Measurements from ENCODE around the gene AGBL5.

The AGBL5 gene

GRCh38 chr2:27054721-27055120 is 3.3 kb downstream of the AGBL5 start:
- no peaks in the 10 kb centered on the region for H3K36me3 ChIP-seq (replicated peaks; ENCODE audit: insufficient read depth, low read length)
- H2AFZ ChIP-seq (ENCODE audit: low read length): no peak overlapping the region
- TF ChIP-seq EZH2phosphoT487 (IDR thresholded peaks at IDR 0.05; ENCODE audit: low read length) (no peak), EZH2 (optimal IDR thresholded peaks at IDR 0.05; ENCODE audit: low read depth, low read length) (no peak), CTCF (IDR thresholded peaks at IDR 0.05; ENCODE audit: low read length) (no peak)

GRCh38 chr2:27057184-27057583 is 5.7 kb downstream of the AGBL5 start:
- H3K36me3 ChIP-seq (replicated peaks; ENCODE audit: insufficient read depth, low read length): no peaks in the 10 kb centered on the region
- H3K9me3 ChIP-seq (replicated peaks; ENCODE audit: insufficient read depth, low read length): no peaks in the 10 kb centered on the region
- H3K27me3 ChIP-seq (replicated peaks; ENCODE audit: insufficient read depth, low read length): no peaks in the 10 kb centered on the region
- no peak overlapping the region for H3K4me2 ChIP-seq (ENCODE audit: low read depth, low read length)
- H3K79me2 ChIP-seq (ENCODE audit: low read length): no peaks in the 10 kb centered on the region
- 0 out of 2 replicates have a peak, but pooled peaks cover 7% of the 10 kb centered on the region for H3K4me1 ChIP-seq (ENCODE audit: low read length)
- H3K4me3 ChIP-seq (ENCODE audit: low read length): no peak overlapping the region
- no peak overlapping the region for H3K9ac ChIP-seq (ENCODE audit: low read length)
- H4K20me1 ChIP-seq (ENCODE audit: insufficient read depth, low read length): no peaks in the 10 kb centered on the region
- no peaks in the 10 kb centered on the region for H3K9me2 ChIP-seq (replicated peaks; ENCODE audit: insufficient read depth, low read length)
- H3K27ac ChIP-seq (ENCODE audit: low read length): no peak overlapping the region
- no peaks in the 10 kb centered on the region for H3F3A ChIP-seq (ENCODE audit: insufficient read depth, low read length)
- DNase-seq: no peak
- no peak overlapping the region for H2AFZ ChIP-seq (ENCODE audit: low read length)
- TF ChIP-seq EZH2 (optimal IDR thresholded peaks at IDR 0.05; ENCODE audit: low read depth, low read length) (no peak), EZH2phosphoT487 (IDR thresholded peaks at IDR 0.05; ENCODE audit: low read length) (no peak), CTCF (IDR thresholded peaks at IDR 0.05; ENCODE audit: low read length) (no peak)

More at GRCh38 chr2:27054721-27055120, 3.3 kb downstream of the AGBL5 start:
- H3K27ac ChIP-seq (ENCODE audit: low read length): no peak overlapping the region
- no peaks in the 10 kb centered on the region for H3K9me3 ChIP-seq (replicated peaks; ENCODE audit: insufficient read depth, low read length)
- H3K4me3 ChIP-seq (ENCODE audit: low read length): no peak overlapping the region
- H3K27me3 ChIP-seq (replicated peaks; ENCODE audit: insufficient read depth, low read length): no peaks in the 10 kb centered on the region
- DNase-seq: no peak
- no peaks in the 10 kb centered on the region for H4K20me1 ChIP-seq (ENCODE audit: insufficient read depth, low read length)
- H3K9me2 ChIP-seq (replicated peaks; ENCODE audit: insufficient read depth, low read length): no peaks in the 10 kb centered on the region
- H3K79me2 ChIP-seq (ENCODE audit: low read length): no peaks in the 10 kb centered on the region
- H3K4me1 ChIP-seq (ENCODE audit: low read length): 0 out of 2 replicates have a peak, but pooled peaks cover 7% of the 10 kb centered on the region
- H3F3A ChIP-seq (ENCODE audit: insufficient read depth, low read length): peaks cover 16% of the 10 kb centered on the region
- H3K9ac ChIP-seq (ENCODE audit: low read length): no peak overlapping the region
- no peak overlapping the region for H3K4me2 ChIP-seq (ENCODE audit: low read depth, low read length)

- Histone ChIP-seq H3K27me3 (replicated peaks; ENCODE audit: insufficient read depth, low read length) (no peaks in the 10 kb centered on the region), H3K9ac (ENCODE audit: low read length) (no peak overlapping the region), H3K4me2 (ENCODE audit: low read depth, low read length) (no peak overlapping the region), H3K27ac (ENCODE audit: low read length) (no peak overlapping the region), H3F3A (ENCODE audit: insufficient read depth, low read length) (no peaks in the 10 kb centered on the region), H3K4me3 (ENCODE audit: low read length) (no peak overlapping the region), H2AFZ (ENCODE audit: low read length) (no peak overlapping the region), H4K20me1 (ENCODE audit: insufficient read depth, low read length) (no peaks in the 10 kb centered on the region), H3K4me1 (ENCODE audit: low read length) (no peaks in the 10 kb centered on the region), H3K9me2 (replicated peaks; ENCODE audit: insufficient read depth, low read length) (no peaks in the 10 kb centered on the region), H3K9me3 (replicated peaks; ENCODE audit: insufficient read depth, low read length) (no peaks in the 10 kb centered on the region), H3K79me2 (ENCODE audit: low read length) (no peaks in the 10 kb centered on the region), H3K36me3 (replicated peaks; ENCODE audit: insufficient read depth, low read length) (no peaks in the 10 kb centered on the region)
- TF ChIP-seq EZH2 (optimal IDR thresholded peaks at IDR 0.05; ENCODE audit: low read depth, low read length) (no peak), EZH2phosphoT487 (IDR thresholded peaks at IDR 0.05; ENCODE audit: low read length) (no peak), CTCF (IDR thresholded peaks at IDR 0.05; ENCODE audit: low read length) (no peak)
- DNase-seq: no peak
These were observed 6.7 kb downstream of the AGBL5 start for GRCh38 chr2:27058210-27058609.

Data from MM.1S (cell line).